ENCODE measurements around the gene SMIM7.

- TF ChIP-seq POLR2A (IDR thresholded peaks at IDR 0.05): no peak
- no peak for TF ChIP-seq CTCF (IDR thresholded peaks at IDR 0.05)
These were observed 5.3 kb downstream of the SMIM7 start for GRCh38 chr19:16654627-16655026.
